ENCODE results near the gene RBM28.

DNA sequence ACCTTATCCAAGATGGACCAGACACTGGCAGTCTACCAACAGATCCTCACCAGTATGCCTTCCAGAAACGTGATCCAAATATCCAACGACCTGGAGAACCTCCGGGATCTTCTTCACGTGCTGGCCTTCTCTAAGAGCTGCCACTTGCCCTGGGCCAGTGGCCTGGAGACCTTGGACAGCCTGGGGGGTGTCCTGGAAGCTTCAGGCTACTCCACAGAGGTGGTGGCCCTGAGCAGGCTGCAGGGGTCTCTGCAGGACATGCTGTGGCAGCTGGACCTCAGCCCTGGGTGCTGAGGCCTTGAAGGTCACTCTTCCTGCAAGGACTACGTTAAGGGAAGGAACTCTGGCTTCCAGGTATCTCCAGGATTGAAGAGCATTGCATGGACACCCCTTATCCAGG, 89.2 kb downstream of the RBM28 start:
- TF ChIP-seq, protein P1, sequence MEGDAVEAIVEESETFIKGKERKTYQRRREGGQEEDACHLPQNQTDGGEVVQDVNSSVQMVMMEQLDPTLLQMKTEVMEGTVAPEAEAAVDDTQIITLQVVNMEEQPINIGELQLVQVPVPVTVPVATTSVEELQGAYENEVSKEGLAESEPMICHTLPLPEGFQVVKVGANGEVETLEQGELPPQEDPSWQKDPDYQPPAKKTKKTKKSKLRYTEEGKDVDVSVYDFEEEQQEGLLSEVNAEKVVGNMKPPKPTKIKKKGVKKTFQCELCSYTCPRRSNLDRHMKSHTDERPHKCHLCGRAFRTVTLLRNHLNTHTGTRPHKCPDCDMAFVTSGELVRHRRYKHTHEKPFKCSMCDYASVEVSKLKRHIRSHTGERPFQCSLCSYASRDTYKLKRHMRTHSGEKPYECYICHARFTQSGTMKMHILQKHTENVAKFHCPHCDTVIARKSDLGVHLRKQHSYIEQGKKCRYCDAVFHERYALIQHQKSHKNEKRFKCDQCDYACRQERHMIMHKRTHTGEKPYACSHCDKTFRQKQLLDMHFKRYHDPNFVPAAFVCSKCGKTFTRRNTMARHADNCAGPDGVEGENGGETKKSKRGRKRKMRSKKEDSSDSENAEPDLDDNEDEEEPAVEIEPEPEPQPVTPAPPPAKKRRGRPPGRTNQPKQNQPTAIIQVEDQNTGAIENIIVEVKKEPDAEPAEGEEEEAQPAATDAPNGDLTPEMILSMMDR (conservative IDR thresholded peaks at IDR 0.05; ENCODE audit: low read depth, low read length) = no peak
- TF ChIP-seq EZH2 (IDR thresholded peaks at IDR 0.05; ENCODE audit: borderline replicate concordance, low read depth, low read length, poor library complexity, severe bottlenecking) = no peak

Data from A673 (cell line).